ENCODE results near the gene SNX5.

- peak; percentile 16; the same call in 1 of the 2 replicates for TF ChIP-seq POLR2AphosphoS5 (IDR thresholded peaks at IDR 0.05; ENCODE audit: borderline replicate concordance, low read depth, low read length)
- TF ChIP-seq FOXP2 (optimal IDR thresholded peaks at IDR 0.05; ENCODE audit: control extremely low read depth, extremely low read length, insufficient read depth) = no peak
- TF ChIP-seq EZH2 (IDR thresholded peaks at IDR 0.05) = no peak
Measured at GRCh38 chr20:17941087-17941825, 27.3 kb downstream of the SNX5 start.

All from SK-N-MC (cell line).